Psoas muscle (tissue), 8 donors: ENCODE data around the gene ME3. TPM values are rescaled to one million over a fixed set of nuclear protein-coding genes. Genes with fewer than 3 reads are reported as not detected.

Experiments used
- ATAC-seq, 4 donors: fragments of 200-7000 bp; cut with Tn5 transposase; one replicate each; pipeline ENCODE4 v1.9.1; 2020; ENCODE audit warnings: moderate library complexity in 3 of 4, mild to moderate bottlenecking in 2 of 4
- DNase-seq, 2 donors: peaks; one replicate each; pipeline ENCODE4 v3.0.0-alpha.2; 2020
- H3K27ac ChIP-seq: fragments of 200-600 bp; one replicate; pipeline ENCODE4 v1.8.0; 2022
- H3K27me3 ChIP-seq, 3 donors: fragments of 200-600 bp in 1 of 3; one replicate each; pipeline versions ENCODE4 v1.6.1 to v1.8.0; 2013 to 2022; ENCODE audit warnings: low read length in 2 of 3, mild to moderate bottlenecking in 2 of 3, moderate library complexity in 1 of 3; ENCODE audit not compliant: insufficient read depth in 3 of 3
- H3K36me3 ChIP-seq, 2 donors: fragments of 200-600 bp in 1 of 2; one replicate each; pipeline versions ENCODE4 v1.6.1 to v1.8.0; 2013 to 2022; ENCODE audit warnings: low read depth in 1 of 2, mild to moderate bottlenecking in 1 of 2, moderate library complexity in 1 of 2; ENCODE audit not compliant: insufficient read depth in 1 of 2
- H3K4me1 ChIP-seq: fragments of 200-600 bp; one replicate; pipeline ENCODE4 v1.8.0; 2022
- H3K4me3 ChIP-seq: fragments of 200-600 bp; one replicate; pipeline ENCODE4 v1.8.0; 2022; ENCODE audit warnings: mild to moderate bottlenecking
- H3K9me3 ChIP-seq: fragments of 200-600 bp; one replicate; pipeline ENCODE4 v1.8.0; 2022
- CTCF ChIP-seq: fragments of 200-600 bp; IDR thresholded peaks from one replicate; pipeline ENCODE4 v1.8.0; 2022; ENCODE audit warnings: antibody characterized with exemption
- WGBS, 3 donors: extraction: QIAGEN DNeasy Blood & Tissue Kit; methylation state at CpG; one replicate each; pipeline versions ENCODE4 v1.1.6 to v1.1.7; 2013; 5-methylcytosine and 5-hydroxymethylcytosine counted together
- intact Hi-C, 2 donors: fragments of 100-400 bp; cut with DNase I; formaldehyde crosslinking; loops; one replicate each; pipeline versions ENCODE4 v1.11.0 to v1.14.2; 2022
- polyA plus RNA-seq, 3 donors: library from polyadenylated mRNA; stranded (reverse); fragments of 200-250 nt; gene quantifications; one replicate each; pipeline ENCODE4 v1.2.3, GENCODE V29; 2013
- total RNA-seq, 4 donors: library from RNA; stranded (reverse); fragmentation: NEBNext Ultra II Directional in 2 of 4; extraction: Animal tissue kit (Norgen Biotek cat#: 25700) in 2 of 4; gene quantifications; one replicate each; pipeline versions ENCODE4 v1.2.1 to v1.2.4, GENCODE V29; 2021 to 2023
- donor health status: healthy with polysubstance abuse.
- donor health status: DM: no; HTN: no; CAD: no; lungs with moderate emphysema.
- donor health status: Bipolar disorder and iron deficiency.
- donor health status: healthy.
- donor health status: DM: yes; HTN: yes; CAD: no.
- donor health status: DM: no; HTN: no; CAD: no.
- donor health status: DM: no; HTN: no; CAD: no.
- donor health status: DM: yes; HTN: yes; CAD: no.

ME3 gene
- total and polyA plus RNA-seq, 7 donors: 5.1 to 19.5 (median 11.2) TPM

GRCh38 chr11:86444981-86445380 is 227.4 kb downstream of the ME3 start:
- Histone ChIP-seq H3K27me3 (no peaks in the 10 kb centered on the region), H3K36me3 (peaks cover 10 to 55% of the 10 kb centered on the region in 2 donors), H3K27ac (no peak overlapping the region), H3K4me3 (no peak overlapping the region), H3K9me3 (no peaks in the 10 kb centered on the region), H3K4me1 (no peaks in the 10 kb centered on the region)
- intact Hi-C loops: no loop called here
- ATAC-seq: no peak
- no peak for TF ChIP-seq CTCF
- 95 to 100% (median 98%) methylated on average over 1 of the region's 1 CpG for WGBS, 3 donors
- no peak for DNase-seq

GRCh38 chr11:86443415-86443814 is 229.0 kb downstream of the ME3 start:
- ATAC-seq (no peak), DNase-seq (no peak)
- Histone ChIP-seq H3K4me3 (no peak overlapping the region), H3K9me3 (no peaks in the 10 kb centered on the region), H3K36me3 (peaks cover 10 to 64% of the 10 kb centered on the region in 2 donors), H3K4me1 (no peaks in the 10 kb centered on the region), H3K27me3 (no peaks in the 10 kb centered on the region), H3K27ac (no peak overlapping the region)
- 0 to 2% (median 0%) methylated on average over 1 of the region's 1 CpG for WGBS, 3 donors
- TF ChIP-seq CTCF: no peak
- intact Hi-C loops: no loop called here

GRCh38 chr11:86442827-86443226 is 229.6 kb downstream of the ME3 start:
- no peak for TF ChIP-seq CTCF
- ATAC-seq (no peak), DNase-seq (no peak)
- no peaks in the 10 kb centered on the region for H3K9me3 ChIP-seq
- intact Hi-C loops: no loop called here
- H3K4me3 ChIP-seq: no peak overlapping the region
- peaks cover 10 to 64% of the 10 kb centered on the region in 2 donors for H3K36me3 ChIP-seq
- H3K4me1 ChIP-seq: no peaks in the 10 kb centered on the region
- WGBS, 3 donors: 88 to 93% (median 91%) methylated on average over 5 of the region's 5 CpGs
- no peak overlapping the region for H3K27ac ChIP-seq
- H3K27me3 ChIP-seq: no peaks in the 10 kb centered on the region

GRCh38 chr11:86442420-86442819 is 230.0 kb downstream of the ME3 start:
- H3K27ac ChIP-seq: no peak overlapping the region
- ATAC-seq: no peak
- no peak for DNase-seq

More at GRCh38 chr11:86442420-86442819, 230.0 kb downstream of the ME3 start:
- no peak for TF ChIP-seq CTCF
- no peaks in the 10 kb centered on the region for H3K4me1 ChIP-seq
- no peaks in the 10 kb centered on the region for H3K9me3 ChIP-seq
- H3K36me3 ChIP-seq: peaks cover 10 to 64% of the 10 kb centered on the region in 2 donors
- intact Hi-C loops: no loop called here
- no peak overlapping the region for H3K4me3 ChIP-seq
- H3K27me3 ChIP-seq: no peaks in the 10 kb centered on the region
- 86 to 90% (median 88%) methylated on average over 2 of the region's 2 CpGs for WGBS, 3 donors
